GM19023 (cell line): ENCODE measurements around the gene NTMT1.
"Not testable (repeated sequence)": the region's sequence is repeated elsewhere in the genome, so short reads cannot be mapped to it uniquely, and the experiment has no call there.

Source experiments
- ATAC-seq: cut with Tn5 transposase; IDR thresholded peaks from one replicate; pipeline ENCODE4 v1.9.1; 2021; ENCODE audit warnings: mild to moderate bottlenecking, moderate library complexity; ENCODE audit not compliant: unreplicated experiment

Gene NTMT1

GRCh38 chr9:129626079-129626624, at the start of gene NTMT1:
Gene NTMT1 (plus strand): TSS chr9:129626163. CDS start chr9:129632704, 6,541 bp downstream.
- peak; percentile 74 for ATAC-seq

DNA sequence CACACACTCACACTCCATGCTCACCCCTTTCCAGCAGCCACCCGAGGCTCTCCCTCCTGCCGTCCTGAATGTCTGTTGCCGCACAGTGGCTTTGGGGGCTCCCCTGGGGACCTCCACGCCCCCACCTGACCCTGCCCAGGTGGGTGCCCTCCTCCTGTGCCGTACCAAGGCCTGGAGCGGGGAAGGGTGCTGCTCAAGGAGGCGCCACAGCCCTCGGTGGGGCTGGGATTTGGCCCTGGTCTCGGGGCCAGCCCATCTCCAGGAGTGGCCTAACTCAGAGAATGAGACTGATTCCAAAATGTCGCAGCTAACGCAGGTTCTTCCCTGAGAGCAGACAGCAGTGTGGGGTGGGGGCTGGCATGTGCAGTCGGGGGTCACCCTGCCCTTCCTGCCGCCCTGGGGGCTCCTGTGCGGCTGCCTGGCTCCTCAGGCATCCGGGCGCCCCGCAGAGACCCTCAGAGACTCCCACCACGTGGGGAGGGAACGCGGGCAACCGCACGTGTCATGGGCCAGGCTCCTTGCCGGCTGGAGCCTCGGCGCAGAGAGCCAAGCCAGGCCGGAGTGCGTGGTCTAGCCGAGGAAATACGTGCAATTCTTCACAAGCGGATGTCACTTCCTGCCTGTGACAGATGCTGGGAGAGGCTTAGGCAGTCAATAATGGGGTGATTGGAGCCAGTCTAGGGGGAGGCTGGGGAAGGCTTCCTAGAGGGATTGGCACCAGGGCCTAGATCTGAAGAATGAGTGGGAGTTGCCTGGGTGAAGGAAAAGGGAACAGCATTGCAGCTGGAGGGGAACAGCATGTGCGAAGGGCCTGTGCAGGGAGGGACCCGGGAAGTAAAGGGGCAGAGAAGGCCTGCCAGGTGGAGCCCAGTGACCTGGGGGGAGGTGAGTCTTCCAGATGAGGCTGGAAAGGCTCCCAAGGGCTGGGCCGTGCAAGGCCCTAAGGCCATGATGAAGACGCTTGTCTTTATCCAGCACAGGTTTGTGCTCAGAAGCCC, 49.1 kb upstream of the NTMT1 start:
- ATAC-seq = no peak

- no peak for ATAC-seq
Observed at GRCh38 chr9:129579294-129579693, 46.7 kb upstream of the NTMT1 start.

DNA sequence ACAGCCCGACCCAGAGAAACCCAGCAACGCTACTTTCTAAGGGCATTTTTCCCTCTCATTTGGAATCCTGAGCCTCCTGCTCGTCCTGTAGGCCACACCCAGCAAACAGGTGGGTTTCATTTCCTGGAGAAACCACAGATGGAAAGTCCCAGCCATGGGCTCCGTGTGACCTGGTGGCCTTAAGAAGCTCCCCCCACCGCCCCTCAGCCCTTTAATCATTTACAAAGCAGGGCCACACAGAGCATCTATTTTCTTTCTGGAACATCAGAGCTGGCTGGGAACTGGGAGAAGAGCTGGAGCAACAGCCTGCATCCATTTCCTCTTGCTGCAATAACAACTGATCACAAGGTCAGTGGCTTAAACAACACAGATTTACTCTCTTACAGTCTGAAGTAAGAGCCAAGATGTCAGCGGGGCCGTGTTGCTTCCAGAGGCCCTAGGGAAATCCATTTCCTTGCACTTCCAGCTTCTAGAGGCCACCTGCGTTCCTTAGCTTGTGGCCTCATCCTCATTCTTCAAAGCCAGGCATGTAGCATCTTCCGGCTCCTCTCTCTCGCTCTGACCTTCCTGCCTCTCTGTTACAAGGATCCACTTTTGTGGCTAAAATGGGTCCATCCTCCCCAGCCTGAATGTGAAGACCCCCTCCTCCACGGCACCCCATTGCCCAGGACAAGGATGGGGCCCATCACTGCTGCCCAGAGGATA, 45.6 kb upstream of the NTMT1 start:
- no peak for ATAC-seq

- no peak for ATAC-seq
Observed at GRCh38 chr9:129581505-129582189, 44.3 kb upstream of the NTMT1 start.

DNA sequence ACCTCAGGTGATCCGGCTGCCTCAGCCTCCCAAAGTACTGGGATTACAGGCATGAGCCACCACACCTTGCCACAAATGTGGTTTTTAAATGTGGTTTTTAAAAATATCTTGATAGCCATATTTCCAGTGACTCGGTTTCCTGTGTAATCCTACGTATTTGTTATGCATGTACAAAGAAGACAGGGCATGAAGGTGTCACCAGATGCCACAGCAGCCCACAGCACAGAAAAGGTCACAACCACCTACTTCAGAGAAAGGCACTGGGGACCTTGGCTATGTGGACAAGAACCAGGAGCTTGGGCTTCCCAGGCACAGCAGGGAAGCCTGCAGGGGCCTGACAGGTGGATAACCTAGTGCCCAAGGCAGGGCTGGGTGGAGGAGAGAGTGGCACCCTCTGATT, 43.1 kb upstream of the NTMT1 start:
- ATAC-seq = no peak

GRCh38 chr9:129583308-129584038, 42.5 kb upstream of the NTMT1 start:
- ATAC-seq = no peak

GRCh38 chr9:129584136-129584535, 41.8 kb upstream of the NTMT1 start:
- no peak for ATAC-seq

GRCh38 chr9:129585352-129585751, 40.6 kb upstream of the NTMT1 start:
- ATAC-seq = no peak

GRCh38 chr9:129586245-129586644, 39.7 kb upstream of the NTMT1 start:
- ATAC-seq = no peak

GRCh38 chr9:129586685-129587084, 39.3 kb upstream of the NTMT1 start:
- ATAC-seq = no peak

GRCh38 chr9:129587487-129588262, 38.3 kb upstream of the NTMT1 start:
- no peak for ATAC-seq

- no peak for ATAC-seq
Observed at GRCh38 chr9:129590466-129590865, 35.5 kb upstream of the NTMT1 start.

- no peak for ATAC-seq
Observed at GRCh38 chr9:129591916-129592315, 34.0 kb upstream of the NTMT1 start.

GRCh38 chr9:129592790-129593189, 33.2 kb upstream of the NTMT1 start:
- ATAC-seq = not testable (repeated sequence)

- no peak for ATAC-seq
Observed at GRCh38 chr9:129594632-129595031, 31.3 kb upstream of the NTMT1 start.

DNA sequence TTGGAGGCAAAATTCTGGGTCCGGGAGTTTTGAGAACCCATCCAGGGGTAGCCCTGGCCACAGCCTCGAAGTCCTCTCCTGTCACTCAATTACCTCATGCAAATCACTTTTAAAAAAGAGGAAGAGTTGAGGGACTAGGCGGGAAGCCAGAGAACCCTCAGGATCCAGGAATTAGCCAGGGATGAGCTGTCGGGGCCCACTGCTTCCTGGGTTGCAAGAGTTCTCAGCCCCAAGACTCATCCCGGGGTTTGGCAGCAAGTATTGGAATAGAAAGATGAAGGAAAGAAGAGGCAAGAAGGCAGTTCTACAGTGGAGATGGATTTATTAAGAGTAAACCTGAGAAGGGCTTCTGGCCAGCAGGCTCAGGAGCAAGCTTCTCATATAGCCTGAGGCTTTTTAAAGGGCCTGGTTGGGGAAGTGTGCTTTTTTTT, 30.6 kb upstream of the NTMT1 start:
- no peak for ATAC-seq

DNA sequence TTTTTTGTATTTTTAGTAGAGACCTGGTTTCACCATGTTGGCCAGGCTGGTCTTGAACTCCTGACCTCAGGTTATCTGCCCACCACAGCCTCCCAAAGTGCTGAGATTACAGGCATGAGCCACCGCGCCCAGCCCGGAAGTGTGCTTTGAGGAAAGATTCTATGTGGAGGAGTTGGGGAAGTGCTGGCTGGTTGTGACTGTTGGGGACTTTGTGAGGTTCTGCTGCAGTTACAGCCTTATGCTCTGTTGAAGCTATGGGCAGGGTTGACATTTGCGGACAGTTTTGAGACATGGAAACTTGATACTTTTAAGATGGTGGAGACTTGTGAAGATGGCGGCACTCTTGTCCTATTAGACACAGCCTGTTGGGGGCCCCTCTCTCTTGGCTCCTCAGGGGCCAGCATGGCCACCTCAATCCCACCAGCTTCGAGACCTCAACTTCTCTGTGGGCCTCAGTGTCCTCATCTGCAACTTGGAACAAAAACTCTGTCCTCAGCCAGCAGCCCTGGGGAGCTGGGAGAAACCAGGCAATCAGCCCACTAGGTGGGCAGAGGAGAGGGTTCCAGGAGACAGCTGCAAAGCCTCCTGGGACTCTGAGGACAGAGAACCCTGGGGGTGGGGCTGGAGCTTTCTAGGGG, 29.9 kb upstream of the NTMT1 start:
- ATAC-seq = no peak
